GM21515 (cell line): ENCODE data around the gene SERPINB5.

Source experiments
- ATAC-seq: cut with Tn5 transposase; IDR thresholded peaks from one replicate; pipeline ENCODE4 v1.9.1; 2021; ENCODE audit not compliant: unreplicated experiment

Gene SERPINB5

DNA sequence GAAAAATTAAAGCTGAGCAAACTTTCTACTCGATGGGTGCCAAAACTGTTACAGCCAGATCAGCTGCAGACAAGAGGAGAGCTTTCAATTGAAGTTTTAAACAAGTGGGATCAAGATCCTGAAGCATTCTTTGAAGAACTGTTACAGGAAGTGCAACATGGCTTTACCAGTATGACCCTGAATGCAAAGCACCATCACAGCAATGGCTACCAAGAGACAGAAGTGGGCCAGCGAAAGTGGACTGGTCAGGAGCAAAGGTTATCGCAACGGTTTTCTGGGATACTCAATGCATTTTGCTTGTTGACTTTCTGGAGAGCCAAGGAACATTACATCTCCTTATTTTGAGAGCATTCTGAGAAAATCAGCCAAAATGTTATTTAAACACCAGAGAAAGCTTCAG, 9.1 kb upstream of the SERPINB5 start:
- ATAC-seq, result no peak

DNA sequence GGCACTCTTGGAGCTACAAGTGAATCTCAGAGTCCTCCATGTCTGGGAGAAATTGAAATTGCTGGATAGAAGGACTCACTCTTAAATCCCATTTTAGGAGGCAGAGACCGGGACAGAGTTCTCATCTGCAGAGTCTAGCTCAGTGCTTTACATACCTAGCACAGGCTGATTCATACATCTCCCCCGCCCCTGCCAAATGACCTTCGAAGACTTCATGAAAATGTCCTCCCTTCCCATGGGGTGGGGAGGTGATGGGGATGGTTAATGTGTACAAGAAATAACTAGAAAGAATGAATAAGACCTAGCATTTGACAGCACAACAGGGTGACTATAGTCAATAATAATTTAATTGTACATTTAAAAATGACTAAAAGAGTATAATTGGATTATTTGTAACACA, 8.2 kb upstream of the SERPINB5 start:
- no peak for ATAC-seq

DNA sequence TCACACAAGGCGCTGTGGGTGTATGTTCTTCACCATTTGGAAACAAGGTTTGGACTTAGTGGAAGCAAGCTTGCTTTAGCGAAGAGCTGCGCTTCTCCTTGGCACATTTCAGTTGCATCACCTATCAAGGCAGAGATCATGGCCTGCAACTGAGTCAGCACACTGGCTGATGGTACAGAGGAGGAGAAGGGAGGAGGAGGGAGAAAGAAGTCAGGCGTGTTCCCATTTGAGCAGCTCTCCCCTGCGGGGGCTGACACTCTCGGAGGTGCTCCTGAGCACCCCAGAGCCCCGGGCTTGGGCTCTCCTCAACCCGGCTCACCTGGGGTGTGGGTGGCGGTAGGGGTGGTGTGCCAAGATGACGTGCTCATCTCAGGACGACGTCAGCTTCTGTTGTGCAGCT, 6.0 kb upstream of the SERPINB5 start:
- ATAC-seq, result no peak

DNA sequence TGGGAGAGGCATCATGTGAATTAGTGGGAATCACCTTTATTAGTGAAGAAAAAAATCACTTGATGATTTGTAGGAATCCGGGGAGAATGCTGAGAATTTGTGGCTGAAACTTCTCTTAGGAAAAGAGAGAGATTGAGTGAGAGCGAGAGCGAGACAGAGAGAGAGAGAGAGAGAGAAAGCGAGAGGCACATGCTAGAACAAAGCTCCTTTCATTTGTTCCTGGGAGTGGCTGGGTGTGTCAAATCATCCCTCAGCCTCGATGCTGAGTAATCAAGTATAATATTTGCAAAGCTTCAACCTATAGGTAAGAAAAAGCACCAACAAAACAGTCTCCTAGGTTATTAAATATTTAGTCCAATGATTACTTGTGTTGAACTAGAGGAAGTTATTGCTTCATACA, 4.4 kb upstream of the SERPINB5 start:
- ATAC-seq, result no peak

DNA sequence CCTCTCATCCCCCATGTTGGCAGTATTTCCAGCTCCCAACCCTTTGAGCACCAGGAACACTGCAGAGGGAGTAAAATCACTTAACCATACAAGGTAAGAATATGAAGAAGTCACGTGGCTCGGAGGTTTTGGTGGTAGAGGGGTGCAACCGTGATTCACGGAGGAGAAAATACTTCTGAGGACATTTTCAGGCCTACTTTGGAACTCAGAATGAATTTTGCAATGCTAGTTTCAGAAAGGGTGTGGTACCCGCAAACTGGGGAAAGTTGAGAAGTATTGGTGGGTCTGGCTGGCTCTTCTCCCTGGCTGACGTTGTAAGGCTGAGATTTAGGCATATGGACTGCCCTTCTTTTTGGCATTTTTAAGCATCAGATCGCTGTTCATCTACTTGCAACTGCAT, 442 bp downstream of the SERPINB5 start:
- no peak for ATAC-seq

DNA sequence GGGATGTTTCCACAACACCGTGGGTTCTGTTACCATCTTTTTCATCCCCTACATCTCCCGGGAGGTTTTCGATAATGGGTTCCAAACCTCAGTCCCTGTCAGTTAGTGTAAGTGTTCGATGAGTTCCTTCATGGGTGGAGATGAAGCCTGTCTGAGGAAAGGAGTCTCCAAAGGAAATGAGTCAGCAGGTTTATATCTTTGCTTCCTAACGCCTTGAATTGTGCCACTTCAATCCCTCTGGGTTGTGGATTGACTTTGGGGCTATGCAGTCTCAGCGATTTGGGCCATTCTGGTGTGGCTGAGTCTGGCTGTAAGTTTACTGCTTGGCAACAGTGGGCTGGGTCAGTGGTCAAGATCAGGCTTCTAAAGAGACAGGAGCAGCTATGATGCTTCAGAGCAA, 1.2 kb downstream of the SERPINB5 start:
- ATAC-seq, result no peak

DNA sequence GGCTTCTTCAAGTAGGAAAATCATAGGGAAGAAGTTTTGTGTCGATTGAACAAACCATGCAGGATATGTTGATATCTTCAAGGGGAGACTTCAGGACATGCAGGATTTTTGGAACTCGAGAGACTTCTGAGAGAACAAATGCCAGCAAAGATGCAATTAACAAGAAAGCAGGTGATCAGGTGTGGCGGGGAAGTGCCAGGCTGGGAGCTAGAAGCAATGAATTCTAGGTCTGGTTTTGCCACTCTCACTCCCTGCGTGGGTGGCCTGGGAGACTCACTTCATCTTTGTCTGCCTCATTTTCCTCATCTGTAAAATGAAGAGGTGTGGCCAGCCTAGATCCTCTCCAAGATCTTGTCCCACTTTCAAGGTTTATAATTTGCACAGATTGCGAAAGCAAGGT, 3.1 kb downstream of the SERPINB5 start:
- ATAC-seq, result no peak

DNA sequence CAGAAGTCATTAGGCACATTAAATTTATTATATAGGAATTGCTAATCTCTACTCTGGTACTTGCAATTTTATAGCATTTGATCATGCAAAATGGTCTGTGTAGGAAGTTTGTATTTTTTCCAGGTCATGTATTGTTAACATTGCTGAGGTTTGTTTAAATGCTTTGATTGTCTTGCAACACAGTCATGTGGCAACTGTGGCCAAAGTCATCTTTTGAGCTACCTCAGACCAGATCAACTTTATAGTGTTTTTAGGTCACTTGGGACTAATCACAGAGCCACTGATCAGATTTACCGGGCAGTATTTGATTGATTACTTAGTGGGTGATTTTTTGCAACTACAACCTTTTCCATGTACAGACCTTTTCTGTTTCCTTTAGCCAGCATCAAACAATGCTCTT, 3.7 kb downstream of the SERPINB5 start:
- ATAC-seq, result no peak

DNA sequence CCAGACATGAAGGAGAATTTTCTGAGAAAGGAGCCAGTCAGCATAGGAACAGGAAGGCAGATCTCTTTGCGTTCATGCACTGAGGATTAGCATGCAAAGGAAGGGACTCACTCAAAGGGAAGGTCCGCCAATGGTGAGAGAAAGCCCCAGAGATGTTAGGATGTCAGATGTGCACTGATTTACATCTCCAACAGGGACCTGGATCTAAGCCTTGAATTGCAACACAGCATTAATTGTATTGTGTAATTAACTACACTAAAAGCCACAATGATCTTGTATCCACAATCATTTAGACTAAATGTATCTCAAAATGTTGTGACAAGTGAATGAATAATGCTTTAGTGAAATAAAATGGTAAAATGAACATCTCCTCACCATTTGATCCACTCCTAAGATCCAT, 4.2 kb downstream of the SERPINB5 start:
- no peak for ATAC-seq

DNA sequence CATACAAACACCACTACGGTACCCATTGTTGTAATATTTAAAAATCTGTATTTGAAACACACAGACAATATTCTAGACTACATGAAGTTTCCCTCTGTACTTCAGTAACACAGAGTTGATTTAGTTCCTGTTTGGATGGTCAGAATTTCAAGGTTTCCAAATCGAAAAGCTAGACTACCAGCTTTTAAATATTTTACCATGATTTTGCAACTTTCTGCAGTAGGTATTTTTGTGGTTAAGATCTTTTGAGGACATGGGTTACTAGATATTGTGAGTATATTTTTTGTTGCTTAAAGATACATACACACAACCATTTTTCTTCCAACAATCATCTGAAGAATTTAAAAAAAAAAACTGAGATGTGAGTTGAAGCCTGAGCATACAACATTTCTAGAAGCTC, 10.9 kb downstream of the SERPINB5 start:
- ATAC-seq, result no peak

DNA sequence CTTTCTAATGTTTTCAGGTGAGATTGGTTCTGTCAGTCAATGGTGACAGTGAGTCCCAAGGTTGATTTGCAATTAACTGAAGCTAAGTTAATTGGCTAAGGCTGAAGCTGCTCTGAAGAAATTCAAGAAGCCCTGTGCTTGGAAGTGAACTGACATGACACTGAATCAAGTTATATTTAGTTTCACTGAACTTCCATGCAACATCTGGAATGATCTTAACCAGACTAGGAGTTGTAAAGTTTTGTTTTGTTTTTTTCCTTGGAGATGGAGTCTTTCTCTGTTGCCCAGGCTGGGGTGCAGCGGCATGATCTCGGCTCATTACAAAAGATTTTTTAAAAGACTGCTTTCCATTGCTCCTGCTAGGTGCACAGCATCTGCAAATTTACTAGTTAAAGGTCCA, 11.4 kb downstream of the SERPINB5 start:
- no peak for ATAC-seq

DNA sequence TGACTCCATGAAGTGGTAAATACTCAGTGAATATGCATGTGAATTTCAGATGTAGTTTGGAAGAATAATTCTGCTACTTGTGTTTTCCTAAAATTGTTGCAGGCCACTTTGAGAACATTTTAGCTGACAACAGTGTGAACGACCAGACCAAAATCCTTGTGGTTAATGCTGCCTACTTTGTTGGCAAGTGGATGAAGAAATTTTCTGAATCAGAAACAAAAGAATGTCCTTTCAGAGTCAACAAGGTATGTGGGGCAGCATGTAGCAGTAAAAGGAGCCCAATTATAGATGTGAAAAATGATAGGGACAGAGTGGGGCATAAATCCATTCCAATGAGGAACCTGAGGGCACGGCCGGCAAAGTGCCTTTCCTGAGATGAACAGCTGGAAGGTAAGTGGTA, 16.1 kb downstream of the SERPINB5 start:
- ATAC-seq, result no peak

DNA sequence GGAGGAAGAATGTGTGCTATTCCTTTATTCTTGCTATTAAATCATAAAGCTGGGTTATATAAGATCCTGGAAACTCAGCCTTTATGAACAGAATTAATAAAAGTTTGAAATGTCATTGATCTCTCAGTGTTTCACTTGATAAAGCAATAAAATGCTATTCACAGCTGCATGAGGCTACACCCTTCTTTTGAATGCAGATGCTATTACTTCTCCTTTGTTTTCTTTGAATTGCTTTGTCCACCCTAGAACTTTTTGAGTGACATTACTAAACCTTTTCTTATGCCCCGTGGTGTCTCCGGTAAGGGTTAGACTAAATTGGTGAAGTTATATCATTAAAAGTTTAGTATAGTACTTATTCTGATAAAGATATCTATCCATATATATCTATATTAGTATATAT, 18.9 kb downstream of the SERPINB5 start:
- ATAC-seq, result no peak

DNA sequence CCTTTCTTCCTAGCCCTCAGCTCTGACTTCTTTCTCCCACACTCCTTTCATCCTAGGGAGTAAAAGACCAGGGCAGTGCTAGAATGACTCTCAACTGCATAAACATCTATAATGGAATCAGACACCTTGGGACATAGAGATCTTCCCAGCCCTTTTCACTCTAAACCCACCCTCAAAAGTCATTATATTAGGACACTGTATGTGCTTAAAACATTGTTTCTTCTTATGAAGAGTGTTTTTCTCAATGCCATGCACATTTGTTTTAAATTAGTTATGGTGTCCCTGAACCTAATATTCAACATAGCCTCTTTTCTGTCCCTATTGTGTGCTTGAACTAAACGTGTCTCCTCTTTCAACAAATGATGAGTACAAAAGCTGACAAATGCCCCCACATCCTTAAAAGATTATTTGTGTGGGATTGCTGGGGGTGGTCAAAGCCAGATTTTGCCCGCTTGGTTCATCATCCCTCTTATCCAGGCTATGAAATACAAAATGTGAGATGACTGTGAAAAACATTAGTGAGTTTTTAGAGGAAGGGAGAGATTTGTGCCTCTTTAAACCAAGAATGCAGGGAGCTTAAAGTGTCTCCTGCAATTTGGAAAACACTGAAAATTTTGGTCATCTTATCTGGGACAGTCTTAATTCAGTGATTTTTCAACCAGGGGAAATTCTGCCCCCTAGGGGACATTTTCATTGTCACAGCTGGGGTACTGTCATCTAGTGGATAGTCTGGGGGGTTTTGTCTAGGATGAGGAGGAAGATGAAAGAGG, 29.0 kb downstream of the SERPINB5 start:
- ATAC-seq, result no peak

DNA sequence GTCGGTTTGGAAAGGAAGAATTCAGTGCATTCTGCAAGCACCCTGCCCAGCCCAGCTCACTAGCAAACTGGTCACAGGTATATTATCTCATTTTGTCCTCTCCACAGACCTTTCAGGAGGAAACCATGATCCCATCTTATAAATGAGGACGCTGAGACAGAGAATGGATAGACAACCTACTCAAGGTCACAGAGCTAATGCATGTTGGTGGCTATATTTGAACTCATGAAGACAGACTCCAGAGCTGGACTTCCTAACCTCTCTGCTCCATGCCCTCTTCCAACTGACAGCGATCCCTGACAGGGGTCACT, 29.5 kb downstream of the SERPINB5 start:
- no peak for ATAC-seq

DNA sequence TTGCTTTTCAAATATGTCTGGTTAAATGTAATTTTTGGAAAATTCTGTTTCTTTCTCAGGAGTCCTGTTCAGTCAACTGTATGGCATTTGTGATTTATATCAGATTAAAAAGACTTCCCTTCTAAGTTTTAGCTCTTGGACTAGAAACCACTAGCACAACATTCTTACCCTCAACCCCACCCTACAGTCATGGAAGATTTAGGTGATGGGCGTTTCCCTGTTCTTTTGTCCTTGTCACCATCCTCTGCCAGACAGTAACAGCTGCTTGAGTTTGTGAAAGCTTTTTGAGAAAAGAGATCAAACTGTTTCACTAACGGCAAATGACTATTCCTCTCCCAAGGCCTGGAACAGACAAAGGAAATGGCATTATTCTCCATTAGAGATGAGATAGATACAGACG, 31.8 kb downstream of the SERPINB5 start:
- ATAC-seq, result no peak

DNA sequence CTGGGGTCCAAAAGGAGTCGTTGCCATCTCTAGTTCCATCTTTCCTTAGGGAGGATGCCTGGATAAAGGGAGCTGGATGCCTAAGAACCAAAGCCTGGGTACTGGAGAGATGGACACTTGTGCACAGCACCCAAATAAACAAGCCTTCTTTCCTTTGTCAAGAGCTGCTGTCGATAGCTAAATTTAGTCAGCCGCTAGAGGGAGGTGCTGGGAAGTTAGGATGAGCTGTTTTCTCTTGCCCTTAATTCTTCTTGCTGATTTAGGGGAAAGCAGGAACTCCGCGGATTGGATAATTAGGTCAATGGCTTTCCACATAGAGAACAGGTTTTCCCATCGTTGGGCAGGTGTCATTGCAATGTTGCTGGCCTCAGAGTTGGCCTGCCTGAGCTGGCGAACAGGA, 34.5 kb downstream of the SERPINB5 start:
- no peak for ATAC-seq

DNA sequence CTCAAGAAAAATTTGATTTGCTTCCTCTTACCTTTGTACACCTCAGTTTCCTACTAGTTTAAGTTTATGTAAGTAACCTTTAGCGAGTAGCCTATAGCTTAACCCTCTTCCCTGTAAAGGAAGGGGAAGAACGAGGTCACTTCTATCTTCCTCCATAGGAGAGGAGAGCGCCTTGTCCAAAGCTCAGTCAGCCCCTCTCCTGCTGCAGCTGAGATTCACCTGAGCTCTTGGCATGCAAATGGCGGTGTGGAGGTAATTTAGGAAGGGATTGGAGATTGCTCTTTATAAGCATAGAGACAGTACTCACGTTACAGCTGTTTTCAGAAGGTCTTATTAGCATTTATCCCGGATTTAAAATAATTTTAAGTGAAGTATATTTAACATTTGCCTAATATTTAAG, 37.6 kb downstream of the SERPINB5 start:
- no peak for ATAC-seq

DNA sequence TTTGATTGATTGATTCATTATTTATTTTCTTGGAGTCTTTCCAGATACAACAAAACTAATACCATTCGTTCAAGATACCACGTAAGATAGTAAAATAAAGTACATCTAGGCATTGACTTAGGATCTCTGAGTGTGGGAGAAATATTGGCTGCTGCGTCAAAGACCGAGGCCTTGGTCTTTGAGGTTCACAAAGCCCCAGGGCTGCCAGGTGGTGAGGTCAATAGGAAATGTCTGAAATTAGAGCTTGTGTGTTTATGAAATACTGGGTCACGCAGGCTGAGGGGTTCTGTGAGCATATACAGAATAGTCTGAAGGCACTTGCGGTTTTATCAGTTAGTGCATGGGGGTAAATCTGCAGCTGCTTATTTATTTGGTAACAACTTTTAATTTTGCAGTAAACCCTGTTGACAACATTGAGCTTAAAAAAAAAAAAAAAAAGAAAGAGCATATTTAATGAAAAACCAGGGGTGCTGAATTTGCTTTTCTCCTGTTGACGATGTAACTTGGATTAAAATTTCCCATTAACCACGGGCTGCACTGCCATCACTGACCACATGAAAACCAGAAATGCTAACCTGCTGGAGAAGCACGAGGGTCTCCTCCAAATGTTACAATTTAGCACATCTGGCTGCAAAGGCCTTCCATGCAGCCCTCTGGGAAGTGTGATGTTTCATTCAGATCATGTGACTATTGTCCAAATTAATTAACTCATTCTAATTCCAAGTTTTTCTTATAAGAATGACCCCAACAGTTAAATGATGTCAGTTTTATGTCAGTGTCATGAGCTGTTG, 38.3 kb downstream of the SERPINB5 start:
- no peak for ATAC-seq

DNA sequence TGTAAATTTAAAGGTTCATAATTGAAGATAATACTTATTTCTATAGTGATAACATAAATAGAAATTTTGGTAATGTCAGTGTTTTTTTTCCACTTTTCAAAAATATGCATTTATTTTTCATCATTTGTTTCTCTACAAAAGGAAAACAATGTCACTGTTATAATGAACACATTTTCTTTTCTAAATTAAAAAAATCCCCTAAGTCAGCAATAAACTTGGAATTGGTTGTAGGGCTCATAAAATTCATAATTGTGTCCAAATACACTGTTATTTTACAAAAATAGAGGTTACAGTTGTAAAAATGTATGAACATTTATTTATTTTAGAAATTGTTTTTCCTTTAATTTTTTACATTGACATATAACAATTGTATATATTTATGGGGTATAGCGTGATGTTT, 39.0 kb downstream of the SERPINB5 start:
- no peak for ATAC-seq

DNA sequence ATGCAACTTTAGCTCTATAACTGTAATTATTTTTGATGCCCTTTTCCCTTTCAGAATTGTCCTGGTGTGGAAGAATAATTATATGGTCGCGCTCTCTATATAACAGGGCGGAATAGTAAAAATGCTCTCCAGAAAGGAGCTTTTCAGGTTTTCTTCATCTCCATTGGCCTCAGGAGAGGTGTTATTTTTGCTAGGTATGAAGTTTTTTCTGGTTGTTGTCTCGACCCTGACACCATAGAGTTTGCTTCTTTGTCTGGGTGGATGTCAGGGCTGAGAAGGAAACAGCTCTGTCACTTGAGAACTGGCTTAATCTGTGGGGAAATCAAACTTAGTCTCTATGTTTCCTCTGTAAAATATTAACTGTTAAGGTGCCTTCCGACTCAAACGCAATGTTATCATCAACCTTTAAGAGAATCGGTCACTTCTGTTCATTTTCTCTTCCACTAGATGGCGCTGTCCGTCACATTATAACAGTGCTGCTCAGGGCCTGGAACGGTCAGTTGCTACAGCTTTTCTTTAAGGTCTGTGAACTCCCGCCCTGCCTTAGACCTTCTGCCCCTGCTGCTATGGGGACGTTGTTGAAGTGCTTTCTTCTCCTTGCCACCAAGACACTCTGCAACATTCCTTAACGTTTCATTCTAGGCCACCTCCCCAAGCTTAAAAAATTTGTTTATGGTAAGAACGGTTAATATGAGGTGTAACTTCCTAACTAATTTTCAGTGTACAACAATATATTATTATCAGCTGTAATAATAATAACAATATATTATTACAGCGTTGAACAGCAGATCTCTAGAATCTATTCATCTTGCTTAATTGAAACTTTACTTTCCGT, 41.6 kb downstream of the SERPINB5 start:
- ATAC-seq, result peak; percentile 93
